ENCODE measurements around the gene RPL36.
"Not testable (repeated sequence)": the region's sequence is repeated elsewhere in the genome, so short reads cannot be mapped to it uniquely, and the experiment has no call there.

Gene RPL36

GRCh38 chr19:5706876-5707573 lies 16.9 kb downstream of the RPL36 start:
- no peak for DNase-seq (ENCODE audit: low spot score)

DNA sequence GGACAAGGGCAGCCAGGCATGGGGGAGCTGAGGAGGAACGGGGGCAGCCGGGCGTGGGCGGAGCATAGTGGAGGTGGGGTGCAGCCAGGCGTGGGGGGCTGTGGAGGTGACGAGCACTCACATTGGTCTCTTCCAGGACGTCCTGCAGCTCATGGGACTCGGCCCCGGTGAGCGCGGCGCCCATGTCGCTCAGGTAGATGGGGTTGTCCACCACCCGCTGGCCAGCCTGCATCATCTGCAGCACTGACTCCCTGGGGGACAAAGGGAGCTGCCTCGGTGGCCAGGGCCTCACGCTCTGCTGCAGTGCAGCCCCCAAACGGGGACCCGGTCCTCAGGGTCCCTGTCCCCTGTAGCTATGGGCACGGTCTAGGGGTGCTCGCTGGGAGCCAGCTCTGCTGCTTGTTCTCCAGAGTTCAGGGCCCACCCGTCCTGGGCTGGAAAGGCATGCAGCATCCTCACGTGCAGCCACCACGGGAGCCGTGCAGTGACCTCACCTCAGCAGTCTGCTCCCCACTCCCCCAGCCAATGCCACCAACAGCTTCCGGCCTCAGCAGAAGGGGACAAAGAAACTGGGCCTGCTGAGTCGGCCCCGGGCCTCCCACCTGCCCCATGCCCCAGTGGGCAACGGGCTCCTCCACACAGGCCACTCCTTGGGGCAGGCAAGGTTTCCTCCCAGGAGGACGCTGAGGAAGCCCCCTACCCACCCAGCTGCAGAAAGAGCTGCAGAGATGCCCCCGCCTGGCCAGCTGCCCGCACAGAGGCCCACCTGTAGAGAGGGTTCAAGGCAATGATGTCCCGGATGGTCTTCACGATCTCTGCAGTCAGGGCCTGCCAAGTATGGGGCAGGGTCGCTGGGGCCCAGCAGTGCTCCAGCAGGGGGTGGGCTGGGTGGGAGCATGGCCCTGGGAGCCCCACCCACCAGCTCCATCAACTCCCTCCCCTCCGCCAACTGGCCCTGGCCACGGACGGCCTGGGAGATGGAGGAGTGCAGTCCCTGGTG lies 17.8 kb downstream of the RPL36 start:
- no peak for DNase-seq (ENCODE audit: low spot score)

GRCh38 chr19:5711025-5711424 lies 20.9 kb downstream of the RPL36 start:
- DNase-seq (ENCODE audit: low spot score), result no peak

GRCh38 chr19:5711713-5712161 lies 21.6 kb downstream of the RPL36 start:
- no peak for DNase-seq (ENCODE audit: low spot score)

DNA sequence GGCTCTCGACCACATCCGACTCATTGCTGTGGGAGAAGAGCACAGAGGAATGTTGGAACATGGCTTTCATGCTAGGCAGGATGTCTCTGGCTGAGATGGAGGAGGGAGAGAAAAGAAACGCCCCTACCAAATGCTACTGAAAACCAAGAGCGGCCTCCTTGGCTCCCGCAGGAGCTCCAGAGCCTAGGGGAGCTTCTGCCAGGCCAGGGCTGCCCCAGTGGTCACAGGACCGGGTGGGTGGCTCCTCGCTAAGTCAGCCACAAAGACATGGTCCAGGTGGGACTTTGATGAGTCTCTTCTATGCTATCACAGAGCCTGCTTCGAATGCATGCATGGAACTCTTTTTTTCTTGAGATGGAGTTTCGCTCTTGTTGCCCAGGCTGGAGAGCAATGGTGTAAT lies 23.1 kb downstream of the RPL36 start:
- no peak for DNase-seq (ENCODE audit: low spot score)

- no peak for DNase-seq (ENCODE audit: low spot score)
Observed at GRCh38 chr19:5714816-5715215, 24.7 kb downstream of the RPL36 start.

DNA sequence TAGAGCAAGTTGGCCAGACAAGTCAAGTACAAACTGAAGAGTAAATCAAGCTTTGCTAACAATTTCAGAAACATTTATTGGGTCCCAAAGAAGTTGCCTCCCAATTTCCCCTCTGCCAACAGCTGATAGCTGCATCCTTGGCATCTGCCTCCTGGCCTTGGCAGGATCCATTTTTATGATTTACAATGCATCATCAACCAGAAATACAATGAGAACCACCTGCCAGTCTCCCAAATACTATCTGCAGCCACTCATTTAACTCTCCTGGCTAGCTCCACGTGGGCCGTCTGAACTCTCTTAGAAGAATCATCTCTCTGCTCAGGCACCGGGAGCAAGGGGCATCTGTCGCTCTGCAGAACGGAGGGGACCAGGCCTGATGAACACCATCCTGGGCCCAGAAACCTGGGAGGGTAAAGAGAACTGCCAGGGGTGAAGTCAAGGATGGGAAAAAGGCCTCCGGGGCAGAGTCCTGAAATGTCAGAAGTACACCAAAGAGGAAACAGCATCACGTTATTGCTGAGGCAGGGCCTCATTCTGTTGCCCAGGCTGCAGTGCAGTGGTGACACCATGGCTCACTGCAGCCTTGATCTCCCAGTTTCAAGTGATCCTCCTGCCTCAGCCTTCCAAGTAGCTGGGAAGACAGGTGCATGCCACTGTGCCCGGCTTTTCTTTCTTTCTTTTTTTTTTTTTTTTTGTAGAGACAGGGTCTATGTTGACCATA lies 27.3 kb downstream of the RPL36 start:
- no peak for DNase-seq (ENCODE audit: low spot score)

DNA sequence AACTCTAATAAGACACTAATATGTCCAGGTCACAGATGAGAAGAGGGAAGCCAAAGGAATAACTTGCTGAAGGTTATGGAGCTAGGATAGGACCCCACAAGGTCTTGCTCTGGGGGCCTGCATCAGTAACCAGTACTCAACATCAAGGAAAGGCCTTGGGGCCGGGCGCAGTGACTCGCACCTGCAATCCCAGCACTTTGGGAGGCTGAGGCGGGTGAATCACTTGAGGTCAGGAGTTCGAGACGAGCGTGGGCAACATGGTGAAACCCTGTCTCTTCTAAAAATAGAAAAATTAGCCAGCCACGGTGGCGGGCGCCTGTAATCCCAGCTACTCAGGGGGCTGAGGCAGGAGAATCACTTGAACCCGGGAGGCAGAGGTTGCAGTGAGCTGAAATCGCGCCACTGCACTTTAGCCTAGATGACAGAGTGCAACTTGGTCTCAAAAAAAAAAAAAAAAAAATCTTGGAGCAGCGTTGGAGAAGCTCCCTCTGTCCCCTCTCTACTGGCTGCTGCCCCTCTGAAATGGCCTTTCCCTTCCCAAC lies 28.0 kb downstream of the RPL36 start:
- no peak for DNase-seq (ENCODE audit: low spot score)

DNA sequence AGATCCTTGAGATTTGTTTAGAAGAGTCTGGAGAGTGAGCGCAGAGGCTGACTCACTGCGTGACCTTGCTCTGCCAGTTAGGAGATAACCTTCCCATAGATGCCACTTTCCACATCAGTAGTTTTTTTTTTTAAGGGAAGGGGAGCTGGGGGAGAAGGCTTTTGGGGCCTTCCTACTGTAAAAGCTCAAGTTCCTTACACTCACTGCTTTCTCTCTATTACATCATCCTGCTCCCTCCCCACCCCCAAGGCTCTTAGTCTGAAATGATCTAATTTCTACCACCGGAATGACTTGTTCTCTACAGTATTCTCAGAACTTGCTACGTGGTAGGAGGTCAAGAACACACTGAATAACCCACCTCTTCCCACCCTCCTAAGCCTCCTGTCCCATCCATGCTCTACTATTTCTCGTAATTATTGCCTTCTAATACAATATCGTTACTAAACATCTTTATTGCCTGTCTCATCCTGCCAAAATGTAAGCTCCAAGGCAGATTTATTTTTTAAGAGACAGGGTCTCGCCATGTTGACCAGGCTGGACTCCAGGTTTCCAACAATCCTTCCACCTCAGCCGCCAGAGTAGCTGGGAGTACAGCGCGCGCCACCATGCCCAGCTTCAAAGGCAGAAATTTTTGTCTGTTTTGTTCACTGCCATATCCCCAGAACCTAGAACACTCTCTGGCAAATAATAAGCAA lies 28.6 kb downstream of the RPL36 start:
- DNase-seq (ENCODE audit: low spot score), result peak; percentile 76

GRCh38 chr19:5719274-5719960 lies 29.3 kb downstream of the RPL36 start:
- no peak for DNase-seq (ENCODE audit: low spot score)

GRCh38 chr19:5719961-5720790 lies 30.1 kb downstream of the RPL36 start, which contains the start of the genes CATSPERD and LONP1:
TSS of gene CATSPERD (plus strand) at chr19:5720637. CDS start at chr19:5720738, 101 bp downstream.
TSS of gene LONP1 (minus strand) at chr19:5720146. CDS start at chr19:5720132, 14 bp downstream.
- peak; percentile 99 for DNase-seq (ENCODE audit: low spot score)

- DNase-seq (ENCODE audit: low spot score), result no peak
Observed at GRCh38 chr19:5727453-5728050, 37.5 kb downstream of the RPL36 start.

DNA sequence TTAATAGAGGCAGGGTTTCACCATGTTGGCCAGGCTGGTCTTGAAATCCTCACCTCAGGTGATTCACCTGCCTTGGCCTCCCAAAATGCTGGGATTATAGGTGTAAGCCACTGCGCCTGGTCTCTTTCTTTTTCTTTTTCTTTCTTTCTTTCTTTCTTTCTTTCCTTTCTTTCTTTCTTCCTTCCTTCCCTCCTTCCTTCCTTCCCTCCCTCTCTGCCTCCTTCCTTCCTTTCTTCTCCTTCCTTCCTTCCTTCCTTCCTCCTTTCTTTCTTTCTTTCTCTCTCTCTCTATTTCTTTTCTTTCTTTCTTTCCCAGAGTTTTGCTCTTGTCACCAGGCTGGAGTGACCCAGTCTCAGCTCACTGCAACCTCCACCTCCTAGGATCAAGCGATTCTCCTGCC lies 43.1 kb downstream of the RPL36 start:
- not testable (repeated sequence) for DNase-seq (ENCODE audit: low spot score)

GRCh38 chr19:5738423-5738822 lies 48.3 kb downstream of the RPL36 start:
- DNase-seq (ENCODE audit: low spot score), result no peak
